ENCODE data around the gene DLG2. TPM values are rescaled to one million over a fixed set of nuclear protein-coding genes. Genes with fewer than 3 reads are reported as not detected.
"Not testable (repeated sequence)": the region's sequence is repeated elsewhere in the genome, so short reads cannot be mapped to it uniquely, and the experiment has no call there.

DLG2 gene
- total RNA-seq, 2 experiments from 2014 or later, result 1.2 to 1.4 TPM

DNA sequence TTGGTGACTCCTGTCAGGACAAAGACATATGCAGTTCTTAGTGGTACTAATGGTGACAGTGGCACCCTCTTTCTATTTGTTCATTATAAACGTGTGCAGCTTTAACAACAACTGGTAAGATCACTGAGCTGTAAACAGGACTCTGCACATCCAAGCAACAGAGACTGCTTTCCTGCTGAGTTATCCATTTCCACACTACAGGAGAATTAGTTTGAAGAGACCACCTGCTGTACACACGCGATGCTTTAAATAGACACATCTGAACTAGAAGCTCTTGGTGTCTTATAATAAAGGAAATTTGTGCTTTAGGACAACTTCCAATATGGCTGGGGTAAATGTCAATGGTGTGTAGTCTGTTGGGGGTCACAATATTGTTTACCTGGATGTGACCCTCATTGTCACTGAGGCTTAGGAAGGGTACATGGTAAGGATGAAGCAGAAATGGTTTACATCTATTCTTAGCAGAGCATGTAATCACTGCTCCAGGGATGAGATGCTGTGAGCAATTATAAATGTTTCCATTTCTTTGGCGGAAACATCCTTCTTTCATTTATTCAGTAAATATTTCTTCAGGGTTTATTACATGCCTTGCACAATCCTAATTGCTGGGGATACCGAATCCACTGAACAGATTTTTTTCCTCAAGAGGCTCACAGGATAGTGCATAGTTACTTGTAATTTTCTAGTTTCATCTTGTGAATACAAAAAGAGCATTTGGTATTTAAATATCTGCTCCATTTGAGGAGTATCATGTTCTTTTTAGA is 1987.0 kb downstream of the DLG2 start:
- CTCF ChIA-PET, result no interaction called here
- POLR2A ChIA-PET, result no interaction called here

DNA sequence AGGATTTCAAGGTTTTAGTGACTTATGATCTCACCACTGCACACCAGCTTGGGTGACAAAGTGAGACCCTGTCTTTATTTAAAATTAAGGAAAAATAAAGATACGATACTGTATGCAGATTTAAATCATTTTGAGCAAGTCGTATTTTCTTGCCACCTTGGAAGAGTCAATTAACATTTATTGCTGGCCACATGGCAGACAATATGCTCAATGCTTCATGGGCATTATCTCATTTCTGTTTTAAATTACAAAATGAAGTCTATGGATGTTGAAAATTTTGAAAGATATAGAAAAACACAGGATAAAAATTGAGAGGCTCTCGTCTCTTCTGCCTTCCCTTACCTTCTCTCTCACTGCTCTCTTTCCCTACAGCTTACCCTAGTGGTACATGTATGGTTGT is 1992.0 kb downstream of the DLG2 start:
- POLR2A ChIA-PET, result no interaction called here
- CTCF ChIA-PET, result no interaction called here

DNA sequence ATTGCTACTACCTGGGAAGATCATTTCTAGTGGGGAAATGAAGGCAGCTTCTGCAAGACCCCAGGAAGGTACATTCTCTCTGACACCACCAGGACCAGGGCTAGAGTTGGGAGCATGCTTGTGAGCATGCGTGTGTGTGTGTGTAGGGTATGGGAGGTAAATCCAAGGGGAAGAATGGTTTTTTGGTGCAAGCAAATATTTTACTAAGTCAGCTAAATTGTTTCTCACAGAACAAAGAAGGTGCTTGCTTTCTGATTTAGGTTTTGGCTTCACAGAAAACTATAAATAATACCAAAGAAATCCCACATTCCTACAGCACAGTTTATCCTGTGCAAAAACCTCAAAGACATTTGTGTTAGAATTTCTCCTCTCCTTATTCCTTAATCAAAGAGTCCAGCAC is 1996.9 kb downstream of the DLG2 start:
- ChIA-PET CTCF (no interaction called here), POLR2A (no interaction called here)

DNA sequence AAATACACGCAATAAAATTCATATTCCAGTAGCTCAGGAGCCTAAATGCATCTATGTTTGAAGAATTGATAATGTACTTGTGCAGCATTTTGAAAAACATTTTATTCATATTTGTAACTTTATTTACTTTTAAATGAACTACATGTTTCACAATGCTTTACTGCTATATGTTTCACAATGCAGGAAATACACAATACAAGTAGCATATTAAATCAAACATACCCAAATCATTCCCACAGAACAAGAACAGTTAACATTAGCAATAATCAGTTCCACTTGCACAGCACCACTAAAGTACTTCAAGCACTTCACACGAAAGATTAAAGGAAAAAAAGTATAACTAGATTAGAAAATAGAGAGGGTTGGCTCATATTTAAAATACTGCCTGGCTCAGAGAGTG is 1997.4 kb downstream of the DLG2 start:
- CTCF ChIA-PET, result no interaction called here
- POLR2A ChIA-PET, result no interaction called here

DNA sequence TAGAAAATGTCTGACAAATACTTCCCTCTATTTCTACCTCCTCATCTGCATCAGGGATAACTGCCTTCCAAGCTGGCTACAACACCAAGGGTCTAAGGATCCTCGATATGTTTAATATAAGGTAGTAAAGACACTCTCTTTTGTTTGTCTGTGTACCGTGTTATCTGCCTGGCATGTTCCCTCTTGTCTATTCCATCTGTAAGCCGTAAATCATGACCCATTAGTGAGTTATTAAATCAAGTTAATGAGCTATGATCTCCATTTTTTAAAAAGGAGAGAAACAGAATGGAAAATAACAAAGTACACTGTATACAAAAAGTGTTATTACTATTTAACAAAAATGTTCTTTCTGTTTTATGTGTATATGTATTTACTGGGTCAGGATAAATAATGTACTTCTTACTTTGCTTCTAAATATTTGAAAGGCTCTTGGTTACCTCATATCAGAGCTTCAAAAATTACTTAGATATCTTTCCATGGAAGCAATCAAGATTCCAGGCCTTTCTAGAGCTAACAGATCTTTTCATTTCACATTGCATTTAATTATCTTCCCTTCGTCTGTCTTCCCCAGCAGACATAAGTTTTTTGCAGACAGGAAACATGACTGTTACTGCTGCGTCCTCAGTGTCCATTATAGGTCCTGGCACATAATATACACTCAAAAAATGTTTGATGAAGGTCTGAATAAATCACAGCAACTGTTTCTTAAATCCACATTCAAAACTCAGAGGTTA is 1998.4 kb downstream of the DLG2 start:
- POLR2A ChIA-PET, result no interaction called here
- CTCF ChIA-PET, result no interaction called here

DNA sequence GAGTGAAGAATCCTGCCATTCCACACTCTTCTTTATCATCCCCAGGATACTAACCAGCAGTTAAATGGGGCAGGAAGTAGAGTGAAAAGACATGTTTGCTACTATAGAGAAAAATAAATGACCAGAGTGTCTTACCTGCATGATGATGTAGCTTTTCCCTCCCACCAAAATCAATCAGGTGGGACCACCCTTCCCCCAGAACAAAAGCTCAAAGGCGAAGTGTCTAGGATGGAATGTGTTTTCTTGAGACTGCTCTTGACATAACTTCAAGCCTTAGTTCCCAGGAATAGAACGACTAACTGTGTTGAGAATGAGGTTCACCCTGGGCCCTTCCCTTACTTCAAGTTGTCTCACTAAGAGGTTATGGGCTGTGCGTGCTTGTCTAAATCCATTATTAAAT is 2001.8 kb downstream of the DLG2 start:
- POLR2A ChIA-PET, result no interaction called here
- CTCF ChIA-PET, result no interaction called here

DNA sequence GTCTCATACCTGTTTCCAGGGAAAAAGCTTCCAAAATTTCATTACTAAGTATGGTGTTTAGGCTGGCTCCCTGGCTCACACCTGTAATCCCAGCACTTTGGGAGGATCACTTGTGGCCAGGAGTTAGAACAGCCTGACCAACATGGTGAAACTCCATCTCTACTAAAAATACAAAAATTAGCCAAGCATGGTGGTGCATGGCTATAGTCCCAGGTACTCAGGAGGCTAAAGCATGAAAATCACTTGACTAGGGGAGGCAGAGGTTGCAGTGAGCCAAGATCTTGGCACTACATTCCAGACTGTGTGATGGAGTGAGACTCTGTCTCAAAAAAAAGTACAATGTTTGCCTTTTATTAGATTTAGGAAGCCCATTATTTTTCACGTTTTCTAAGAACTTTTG is 2009.5 kb downstream of the DLG2 start:
- ChIA-PET POLR2A (no interaction called here), CTCF (no interaction called here)

DNA sequence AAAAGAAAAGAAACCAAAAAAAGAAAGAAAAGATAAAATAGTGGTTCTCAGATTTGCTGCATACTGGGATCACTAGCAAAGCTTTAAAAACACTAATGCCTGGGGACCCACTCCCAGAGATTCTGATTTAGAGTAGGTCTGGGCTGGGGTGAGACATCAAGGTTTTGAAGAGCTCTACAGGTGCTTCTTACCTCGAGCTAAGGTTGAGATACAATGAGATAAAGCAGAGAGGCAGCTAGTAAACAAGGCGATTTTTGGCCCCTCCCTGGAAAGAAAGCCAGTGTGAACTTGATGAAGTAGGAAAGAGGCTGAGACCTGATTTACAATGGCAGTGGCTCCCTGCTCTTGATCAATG is 2013.4 kb downstream of the DLG2 start:
- POLR2A ChIA-PET, result no interaction called here
- CTCF ChIA-PET, result no interaction called here

DNA sequence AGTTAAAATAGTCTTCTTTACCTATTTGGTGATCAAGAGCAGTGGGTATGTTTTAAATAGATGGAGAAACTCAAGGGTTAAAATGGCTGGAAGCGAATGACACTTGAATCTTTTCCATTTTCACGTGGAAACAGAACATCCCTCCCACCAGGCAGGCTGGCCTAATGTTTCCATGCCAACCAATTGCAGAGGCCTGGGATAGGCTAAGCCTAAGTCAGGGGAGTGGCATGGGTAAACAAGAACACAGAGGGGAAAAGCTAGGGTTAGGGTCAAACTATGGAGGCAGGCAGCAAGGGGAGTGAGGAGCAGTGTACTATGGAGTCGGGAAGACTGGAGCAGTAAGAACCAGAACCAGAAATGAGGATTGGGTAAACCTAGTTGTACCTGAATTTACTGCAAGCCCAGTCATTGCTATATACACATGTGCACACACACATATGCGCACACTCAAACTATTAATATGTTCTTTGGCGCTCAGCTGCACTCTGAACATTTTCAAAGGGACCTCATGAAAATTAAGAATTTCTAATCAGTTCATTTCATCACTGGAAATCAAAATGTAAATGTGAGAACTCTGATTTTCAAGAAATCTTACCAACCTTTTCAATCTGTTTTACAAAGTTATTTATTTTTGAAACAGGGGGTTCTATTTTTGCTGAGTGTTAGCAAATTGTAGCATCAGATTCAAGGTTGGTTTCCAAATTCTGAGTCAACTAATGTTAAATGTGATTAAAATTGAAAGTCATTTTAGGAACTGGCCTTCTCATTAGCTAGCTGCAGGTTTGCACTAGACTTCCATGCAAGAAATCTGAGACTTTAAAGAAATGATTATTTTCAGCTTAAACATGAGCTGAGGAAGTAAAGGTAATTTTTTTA is 2014.0 kb downstream of the DLG2 start:
- ChIA-PET POLR2A (no interaction called here), CTCF (no interaction called here)

DNA sequence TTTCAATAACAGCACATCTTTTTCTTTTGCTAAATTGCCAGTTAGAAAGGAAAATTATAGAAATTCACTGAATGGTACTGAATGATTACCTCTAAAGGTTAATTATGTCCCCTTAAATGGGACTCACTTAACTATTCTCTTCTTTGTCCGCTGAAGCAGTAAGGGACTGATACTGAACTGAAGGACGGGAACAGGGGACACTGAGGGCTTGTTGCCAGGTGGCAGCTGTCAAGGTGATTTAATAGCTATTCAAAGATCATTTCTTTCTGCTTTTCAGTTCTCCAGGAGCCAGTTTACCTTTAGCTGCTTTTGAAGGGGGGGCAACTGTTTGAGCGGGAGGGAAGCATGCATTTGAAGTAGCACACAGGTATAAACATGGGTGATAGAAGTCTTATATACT is 2015.5 kb downstream of the DLG2 start:
- ChIA-PET CTCF (no interaction called here), POLR2A (no interaction called here)

DNA sequence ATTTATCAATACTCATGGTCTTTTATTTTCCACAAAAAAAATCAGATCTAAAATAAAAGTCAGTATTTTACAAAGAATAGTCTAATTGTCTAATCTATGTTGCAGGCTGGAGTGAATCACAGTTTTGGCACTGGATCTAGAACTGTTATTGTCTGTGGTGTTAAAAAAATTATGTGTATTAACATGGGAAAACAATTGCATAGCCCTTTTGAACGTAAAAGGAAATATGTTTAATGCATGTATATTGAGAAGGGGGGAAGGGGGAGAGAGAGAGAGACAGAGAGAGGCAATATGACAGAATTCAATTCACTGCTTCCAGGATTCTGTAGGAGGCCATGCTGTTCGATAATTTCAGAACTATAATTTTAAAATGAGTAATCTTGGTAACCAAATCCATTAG is 2016.1 kb downstream of the DLG2 start:
- POLR2A ChIA-PET, result no interaction called here
- CTCF ChIA-PET, result no interaction called here

DNA sequence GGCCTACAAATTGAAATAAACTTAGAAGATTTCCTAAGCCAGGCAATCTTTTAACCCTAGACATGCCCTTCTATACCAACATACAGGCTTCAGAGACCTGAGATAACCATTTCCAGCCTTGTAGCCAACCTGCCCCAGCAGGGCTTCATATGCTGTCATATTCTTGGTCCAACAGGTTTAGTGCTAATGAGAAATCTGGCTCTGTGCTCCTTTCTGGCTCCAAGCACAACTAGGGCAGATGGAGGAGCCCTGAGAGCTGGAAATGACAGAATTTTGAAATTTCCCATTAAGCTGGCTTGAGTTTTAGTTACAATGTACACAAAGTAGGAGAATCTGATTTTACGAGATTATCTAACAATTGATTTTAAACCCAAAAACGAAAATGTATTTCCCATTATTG is 2018.0 kb downstream of the DLG2 start:
- ChIA-PET CTCF (no interaction called here), POLR2A (no interaction called here)

DNA sequence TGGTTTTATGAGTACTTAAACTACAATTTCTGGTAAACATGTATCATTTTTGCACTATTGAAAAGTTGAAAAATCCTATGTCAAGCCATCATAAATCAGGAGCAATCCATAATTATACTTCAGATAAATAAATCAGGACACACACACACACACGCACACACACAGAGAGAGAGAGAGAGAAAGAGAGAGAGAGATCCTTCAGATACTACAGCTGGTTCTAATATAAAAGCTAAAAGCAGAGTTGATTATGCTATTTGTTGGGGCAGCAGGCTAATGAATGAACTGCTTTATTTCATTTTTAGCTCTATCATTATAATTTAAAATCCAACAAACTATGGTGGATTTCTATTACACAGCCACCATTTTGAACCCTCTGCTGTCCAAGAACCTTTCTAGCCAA is 2018.6 kb downstream of the DLG2 start:
- ChIA-PET CTCF (no interaction called here), POLR2A (no interaction called here)

DNA sequence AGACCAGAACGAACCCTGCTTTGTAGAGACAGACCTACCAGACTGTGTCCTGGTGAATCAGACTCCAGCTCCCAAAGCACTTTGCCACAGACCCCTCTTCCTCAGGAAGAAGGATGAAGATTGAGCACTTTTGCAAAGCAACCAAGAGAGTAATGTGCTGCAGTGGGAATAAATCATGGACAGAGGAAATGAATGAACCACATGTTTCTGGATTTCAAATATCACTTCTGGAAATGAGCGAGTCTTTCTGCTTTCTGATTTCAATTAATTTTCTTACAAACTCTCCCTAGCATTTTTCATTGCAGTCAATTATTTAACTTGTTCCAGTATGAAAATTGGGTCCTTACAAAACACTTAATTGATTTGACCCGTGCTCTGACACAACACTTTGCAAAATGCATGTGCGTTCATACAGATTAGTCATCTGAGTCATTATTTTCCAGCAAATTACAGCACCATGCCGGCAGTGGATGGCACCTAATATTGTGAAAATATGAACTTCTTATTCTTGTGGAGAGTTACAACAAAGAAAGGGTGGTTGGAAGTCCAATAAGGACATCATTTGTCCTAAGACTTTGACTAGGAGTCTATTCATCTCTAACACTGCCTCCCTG is 2025.1 kb downstream of the DLG2 start:
- ChIA-PET CTCF (no interaction called here), POLR2A (no interaction called here)

DNA sequence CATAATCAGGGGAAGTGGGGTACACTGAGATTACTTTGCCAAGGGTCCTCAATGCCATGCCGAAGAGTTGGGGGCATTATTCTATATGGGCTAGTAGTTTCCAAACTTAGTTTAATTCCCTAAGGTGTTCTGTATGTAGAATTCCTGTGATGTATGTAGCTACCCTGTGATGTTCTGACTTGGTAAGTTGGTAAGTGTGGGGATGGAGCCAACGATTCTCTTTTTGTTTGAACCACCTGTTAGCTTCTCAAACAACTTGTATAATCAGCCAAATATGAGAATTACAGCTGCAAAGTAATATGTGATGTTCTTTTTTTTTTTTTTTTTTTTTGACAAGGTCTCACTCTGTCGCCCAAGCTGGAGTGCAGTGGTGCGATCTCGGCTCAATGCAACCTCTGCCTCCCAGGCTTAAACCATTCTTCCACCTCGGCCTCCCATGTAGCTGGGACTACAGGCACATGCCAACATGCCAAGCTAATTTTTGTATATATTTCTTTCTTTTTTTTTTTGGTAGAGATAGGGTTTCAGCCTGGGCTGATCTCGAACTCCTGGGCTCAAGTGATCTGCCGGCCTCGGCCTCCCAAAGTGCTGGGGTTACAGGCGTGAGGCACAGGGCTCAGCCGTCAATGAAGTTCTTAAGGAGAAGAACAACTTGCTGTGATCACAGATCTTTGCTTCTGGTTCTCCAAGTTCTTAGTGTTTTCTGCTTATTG is 2025.8 kb downstream of the DLG2 start:
- CTCF ChIA-PET, result no interaction called here
- POLR2A ChIA-PET, result no interaction called here

DNA sequence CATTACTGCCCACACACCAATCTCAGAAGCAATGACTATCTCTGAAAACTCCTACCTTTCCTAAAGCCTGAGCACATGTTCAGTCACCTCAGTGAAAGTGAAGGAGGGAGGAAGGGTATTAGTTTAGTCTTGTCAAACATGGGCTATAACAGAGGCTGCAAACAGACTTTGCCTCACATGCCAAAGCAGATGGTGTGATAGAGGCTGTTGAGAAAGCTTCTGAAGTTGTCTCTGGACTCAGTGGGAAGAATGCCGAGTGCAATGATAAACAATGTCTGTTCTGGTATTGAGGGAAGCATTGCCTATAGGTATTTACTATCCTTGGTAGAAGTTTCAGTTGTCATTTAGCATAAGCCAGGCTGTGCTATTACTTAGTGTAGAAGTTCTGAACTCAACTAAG is 2026.5 kb downstream of the DLG2 start:
- ChIA-PET CTCF (no interaction called here), POLR2A (no interaction called here)

DNA sequence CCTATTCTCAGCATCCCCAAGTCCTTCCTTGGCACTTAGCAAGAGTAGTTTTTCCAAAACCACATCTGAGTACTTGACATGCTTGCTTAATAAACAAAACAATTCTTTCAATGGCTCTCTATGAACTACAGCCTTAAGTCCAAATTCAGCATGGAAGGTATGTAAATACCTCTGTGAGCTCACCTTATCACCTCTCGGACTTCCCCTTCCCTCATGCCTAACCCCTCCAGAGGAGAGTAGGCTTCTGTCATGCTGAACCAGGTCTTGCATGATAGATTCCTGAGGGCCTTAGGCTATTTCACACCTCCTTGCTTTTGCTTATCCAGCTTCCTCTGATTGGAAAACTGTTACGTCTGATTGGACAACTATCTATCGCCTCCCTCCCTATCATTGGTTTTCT is 2028.1 kb downstream of the DLG2 start:
- CTCF ChIA-PET, result no interaction called here
- POLR2A ChIA-PET, result no interaction called here

DNA sequence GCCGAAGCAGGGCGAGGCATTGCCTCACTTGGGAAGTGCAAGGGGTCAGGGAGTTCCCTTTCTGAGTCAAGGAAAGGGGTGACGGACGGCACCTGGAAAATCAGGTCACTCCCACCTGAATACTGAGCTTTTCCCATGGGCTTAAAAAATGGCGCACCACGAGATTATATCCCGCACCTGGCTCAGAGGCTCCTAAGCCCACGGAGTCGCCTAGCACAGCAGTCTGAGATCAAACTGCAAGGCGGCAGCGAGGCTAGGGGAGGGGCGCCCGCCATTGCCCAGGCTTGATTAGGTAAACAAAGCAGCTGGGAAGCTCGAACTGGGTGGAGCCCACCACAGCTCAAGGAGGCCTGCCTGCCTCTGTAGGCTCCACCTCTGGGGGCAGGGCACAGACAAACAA is 2039.3 kb downstream of the DLG2 start:
- POLR2A ChIA-PET, result not testable (repeated sequence)

DNA sequence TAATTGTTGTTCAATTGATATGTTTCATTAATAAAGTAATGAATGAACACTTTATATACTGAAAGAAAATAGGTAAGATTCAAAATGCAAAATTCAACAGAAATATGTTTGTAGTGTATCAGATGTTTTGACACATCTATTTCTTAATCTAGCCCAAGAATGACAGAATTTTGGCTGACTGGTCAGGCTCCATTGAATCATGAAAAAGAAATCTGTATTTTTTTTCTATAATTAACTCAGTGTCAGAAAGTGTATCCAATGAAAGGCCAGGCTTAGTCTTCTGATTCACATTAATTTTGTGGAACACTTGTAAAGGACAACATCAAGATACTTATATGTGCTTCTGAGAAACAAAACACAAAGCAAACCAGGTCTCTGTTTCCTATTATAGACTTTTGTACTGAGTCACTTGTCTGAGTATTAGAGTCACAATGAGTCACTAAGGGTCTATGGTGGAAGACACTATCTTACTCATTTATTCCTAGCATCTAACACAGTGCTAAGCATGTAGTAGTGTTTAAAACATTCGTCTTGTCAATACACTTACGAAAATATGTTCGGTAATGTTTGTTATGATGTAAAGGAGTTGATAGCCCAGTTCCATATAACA is 2043.3 kb downstream of the DLG2 start:
- ChIA-PET POLR2A (no interaction called here), CTCF (no interaction called here)

More for the DNA sequence above, 2039.3 kb downstream of the DLG2 start:
- CTCF ChIA-PET, result not testable (repeated sequence)

DNA sequence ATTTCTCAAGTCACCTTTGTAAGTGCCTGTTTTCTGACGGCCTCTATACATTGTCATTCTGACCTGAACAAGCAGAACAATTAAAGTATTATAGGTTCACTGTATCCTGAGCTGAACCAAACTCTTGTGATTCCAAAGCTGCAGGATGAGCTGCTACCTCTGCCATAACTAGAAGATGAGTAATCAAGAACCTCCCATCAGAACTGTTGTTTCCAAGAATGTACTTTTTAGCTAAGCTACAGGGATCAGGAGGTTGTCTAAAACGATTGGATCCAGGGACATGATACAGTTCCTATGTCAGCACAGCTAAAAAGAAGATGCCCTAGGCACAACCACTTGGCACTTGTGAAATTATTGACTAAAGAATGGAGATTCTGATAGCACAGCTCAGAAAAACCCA is 2052.6 kb downstream of the DLG2 start:
- CTCF ChIA-PET, result no interaction called here
- POLR2A ChIA-PET, result no interaction called here

Measured in activated CD8-positive, alpha-beta memory T cell treated with anti-CD3 and anti-CD28 coated beads for 36 hours (primary cell).